ENCODE measurements around the gene PLLP.

The PLLP gene

GRCh38 chr16:57258226-57258909 lies 26.1 kb downstream of the PLLP start:
- in situ Hi-C loops (cut with MboI; ENCODE audit: low sequenced_read_pairs): no loop called here

GRCh38 chr16:57257455-57258070 lies 26.9 kb downstream of the PLLP start:
- in situ Hi-C loops (cut with MboI; ENCODE audit: low sequenced_read_pairs): no loop called here

GRCh38 chr16:57256601-57257395 lies 27.7 kb downstream of the PLLP start:
- in situ Hi-C loops (cut with MboI; ENCODE audit: low sequenced_read_pairs): no loop called here

GRCh38 chr16:57255686-57256415 lies 28.6 kb downstream of the PLLP start:
- in situ Hi-C loops (cut with MboI; ENCODE audit: low sequenced_read_pairs): no loop called here

GRCh38 chr16:57253466-57253865 lies 31.0 kb downstream of the PLLP start:
- in situ Hi-C loops (cut with MboI; ENCODE audit: low sequenced_read_pairs): no loop called here

GRCh38 chr16:57252148-57252721 lies 32.2 kb downstream of the PLLP start:
- in situ Hi-C loops (cut with MboI; ENCODE audit: low sequenced_read_pairs): no loop called here

- in situ Hi-C loops (cut with MboI; ENCODE audit: low sequenced_read_pairs): no loop called here
These were observed 33.1 kb downstream of the PLLP start for GRCh38 chr16:57251352-57251751.

- in situ Hi-C loops (cut with MboI; ENCODE audit: low sequenced_read_pairs): no loop called here
These were observed 38.9 kb downstream of the PLLP start for GRCh38 chr16:57245472-57246113.

- in situ Hi-C loops (cut with MboI; ENCODE audit: low sequenced_read_pairs): no loop called here
These were observed 39.6 kb downstream of the PLLP start, which contains the start of gene ARL2BP for GRCh38 chr16:57244767-57245471. ARL2BP (plus strand) TSS chr16:57245259; CDS start chr16:57245368, 109 bp downstream.

- in situ Hi-C loops (cut with MboI; ENCODE audit: low sequenced_read_pairs): no loop called here
These were observed 40.1 kb downstream of the PLLP start for GRCh38 chr16:57244463-57244766.

GRCh38 chr16:57242650-57243049 lies 41.8 kb downstream of the PLLP start:
- in situ Hi-C loops (cut with MboI; ENCODE audit: low sequenced_read_pairs): no loop called here

- in situ Hi-C loops (cut with MboI; ENCODE audit: low sequenced_read_pairs): no loop called here
These were observed 43.6 kb downstream of the PLLP start for GRCh38 chr16:57240851-57241250.

GRCh38 chr16:57239107-57239506 lies 45.4 kb downstream of the PLLP start:
- in situ Hi-C loops (cut with MboI; ENCODE audit: low sequenced_read_pairs): no loop called here

GRCh38 chr16:57238682-57239081 lies 45.8 kb downstream of the PLLP start:
- in situ Hi-C loops (cut with MboI; ENCODE audit: low sequenced_read_pairs): no loop called here

GRCh38 chr16:57236022-57236350 lies 48.5 kb downstream of the PLLP start:
- in situ Hi-C loops (cut with MboI; ENCODE audit: low sequenced_read_pairs): no loop called here

GRCh38 chr16:57235128-57236021 lies 49.1 kb downstream of the PLLP start:
- in situ Hi-C loops (cut with MboI; ENCODE audit: low sequenced_read_pairs): no loop called here

GRCh38 chr16:57234707-57235092 lies 49.8 kb downstream of the PLLP start:
- in situ Hi-C loops (cut with MboI; ENCODE audit: low sequenced_read_pairs): no loop called here

GRCh38 chr16:57233944-57234706 lies 50.3 kb downstream of the PLLP start:
- in situ Hi-C loops (cut with MboI; ENCODE audit: low sequenced_read_pairs): no loop called here

All from HL-60/S4 treated with retinoic acid at 250 ng/mL for 4 days and 3 days (cell line).